Stimulated activated CD4-positive, alpha-beta T cell treated with anti-CD3 and anti-CD28 coated beads, Interleukin-4, amount 100 ng/mL, for 24 hours (primary cell): ENCODE data around the gene ANKRD11.
"Not testable (repeated sequence)": the region's sequence is repeated elsewhere in the genome, so short reads cannot be mapped to it uniquely, and the experiment has no call there.

ENCODE experiments used
- DNase-seq: peaks from one replicate; pipeline ENCODE4 v3.0.0-alpha.2; 2020

ANKRD11 gene

GRCh38 chr16:89248196-89248982, 242.0 kb downstream of the ANKRD11 start:
- DNase-seq = no peak

GRCh38 chr16:89247734-89248075, 242.7 kb downstream of the ANKRD11 start:
- not testable (repeated sequence) for DNase-seq

GRCh38 chr16:89246903-89247733, 243.2 kb downstream of the ANKRD11 start:
- DNase-seq = peak; percentile 95

GRCh38 chr16:89246383-89246902, 243.9 kb downstream of the ANKRD11 start:
- DNase-seq = no peak

- no peak for DNase-seq
Measured at GRCh38 chr16:89244754-89245153, 245.6 kb downstream of the ANKRD11 start.

- DNase-seq = not testable (repeated sequence)
Measured at GRCh38 chr16:89244264-89244663, 246.1 kb downstream of the ANKRD11 start.

- no peak for DNase-seq
Measured at GRCh38 chr16:89243664-89244063, 246.7 kb downstream of the ANKRD11 start.

GRCh38 chr16:89242795-89243200, 247.6 kb downstream of the ANKRD11 start:
- no peak for DNase-seq

- DNase-seq = peak; percentile 75
Measured at GRCh38 chr16:89241187-89242007, 249.0 kb downstream of the ANKRD11 start.

- DNase-seq = no peak
Measured at GRCh38 chr16:89237733-89238132, 252.6 kb downstream of the ANKRD11 start.

GRCh38 chr16:89233678-89234490, 256.5 kb downstream of the ANKRD11 start:
- no peak for DNase-seq

- DNase-seq = no peak
Measured at GRCh38 chr16:89232107-89232506, 258.3 kb downstream of the ANKRD11 start.

GRCh38 chr16:89230255-89230654, 260.1 kb downstream of the ANKRD11 start:
- DNase-seq = no peak

GRCh38 chr16:89224665-89225064, 265.7 kb downstream of the ANKRD11 start:
- DNase-seq = no peak

GRCh38 chr16:89222931-89223330, 267.4 kb downstream of the ANKRD11 start:
- no peak for DNase-seq

- DNase-seq = no peak
Measured at GRCh38 chr16:89221604-89222003, 268.8 kb downstream of the ANKRD11 start.

- no peak for DNase-seq
Measured at GRCh38 chr16:89219365-89219764, 271.0 kb downstream of the ANKRD11 start.
